Transverse colon (tissue), 4 donors: ENCODE measurements around the gene DCLK2. TPM values are rescaled to one million over a fixed set of nuclear protein-coding genes. Genes with fewer than 3 reads are reported as not detected.
A peak's percentile ranks its signal among the peaks of the same experiment; 100 is the strongest.

Experiments used
- DNase-seq: peaks from one replicate; pipeline ENCODE4 v3.0.0-alpha.2; 2019
- H3K27ac ChIP-seq, 4 donors: fragments of 200-600 bp; sonication (generic); 2 replicates each; pipeline ENCODE4 v1.5.1; 2016 to 2018; ENCODE audit warnings: inconsistent platforms in 4 of 4
- H3K27me3 ChIP-seq: fragments of 200-600 bp; sonication (generic); 2 replicates; pipeline ENCODE4 v1.5.1; 2017; ENCODE audit warnings: inconsistent platforms
- H3K36me3 ChIP-seq, 4 donors: fragments of 200-600 bp; sonication (generic); 2 replicates each; pipeline ENCODE4 v1.5.1; 2017 to 2019; ENCODE audit warnings: inconsistent platforms in 4 of 4
- H3K4me1 ChIP-seq, 4 donors: fragments of 200-600 bp; sonication (generic); 2 replicates each; pipeline ENCODE4 v1.5.1; 2017 to 2020; ENCODE audit warnings: inconsistent platforms in 4 of 4
- H3K4me3 ChIP-seq, 4 donors: fragments of 200-600 bp; sonication (generic); 1 replicate in 1 of 4; 2 replicates in 3 of 4; pipeline versions ENCODE4 v1.5.1 to v1.6.1; 2017 to 2019; ENCODE audit warnings: inconsistent platforms in 4 of 4
- H3K9me3 ChIP-seq, 2 donors: fragments of 200-600 bp; sonication (generic); 2 replicates each; pipeline ENCODE4 v1.5.1; 2017 to 2019; ENCODE audit warnings: inconsistent platforms in 2 of 2
- CTCF ChIP-seq, 5 experiments: fragments of 200-600 bp in 3 of 5; fragments of 450-650 bp in 2 of 5; sonication (generic) in 3 of 5; IDR thresholded peaks; 1 replicate in 2 of 5; 2 replicates in 3 of 5; pipeline ENCODE4 v1.5.1; 2016 to 2017; ENCODE audit warnings: antibody characterized with exemption in 5 of 5, inconsistent platforms in 3 of 5, mild to moderate bottlenecking in 2 of 5, moderate library complexity in 1 of 5
- EP300 ChIP-seq: sonication (generic); formaldehyde crosslinking; IDR thresholded peaks from one replicate; pipeline ENCODE4 v1.6.1; 2017; ENCODE audit warnings: antibody characterized with exemption, low read depth
- POLR2A ChIP-seq: fragments of 450-650 bp; IDR thresholded peaks from one replicate; pipeline ENCODE4 v1.6.1; 2016; ENCODE audit warnings: antibody characterized with exemption, mild to moderate bottlenecking, moderate library complexity
- POLR2AphosphoS5 ChIP-seq, 3 donors: sonication (generic); formaldehyde crosslinking; IDR thresholded peaks; one replicate each; pipeline ENCODE4 v1.6.1; 2016; ENCODE audit warnings: antibody characterized with exemption in 3 of 3
- WGBS, 2 donors: methylation state at CpG; one replicate each; pipeline ENCODE4 v1.1.5; 2018; ENCODE audit warnings: low coverage in 1 of 2; 5-methylcytosine and 5-hydroxymethylcytosine counted together
- in situ Hi-C, 4 donors: fragments of 200-750 bp; cut with MboI; loops; one replicate each; pipeline versions ENCODE4 v1.15.0 to v1.15.1; 2017; ENCODE audit warnings: low sequenced_read_pairs in 3 of 4, low pct_ligation_motif_present in 1 of 4, low pct_unique_long_range_greater_than_20kb in 1 of 4
- intact Hi-C: fragments of 100-400 bp; cut with DNase I; formaldehyde crosslinking; loops from one replicate; pipeline ENCODE4 v1.15.1; 2023; ENCODE audit warnings: low total_unique reads
- total RNA-seq, 4 donors: library from RNA; depleted of rRNA; stranded (reverse); fragments of >200 nt; gene quantifications; one replicate each; pipeline ENCODE4 v1.1.0, GENCODE V29; 2016

The DCLK2 gene
- total RNA-seq, 4 donors from 2014 or later: 3.3 to 19.5 (median 7.5) TPM

- Histone ChIP-seq H3K27me3 (no peaks in the 10 kb centered on the region), H3K4me1 (peaks cover 8 to 30% (median 13%) of the 10 kb centered on the region in 4 donors), H3K9me3 (peaks cover 0 to 8% of the 10 kb centered on the region in 2 donors), H3K4me3 (no peak overlapping the region), H3K36me3 (no peaks in the 10 kb centered on the region), H3K27ac (no peak overlapping the region)
- intact Hi-C loops: no loop called here
- 66 to 79% methylated on average over 5 to 10 of the region's 10 CpGs for WGBS, 2 donors
- in situ Hi-C loops: no loop called here
- DNase-seq: no peak
- TF ChIP-seq POLR2A: no peak
- peak; percentile 62 for TF ChIP-seq EP300
- TF ChIP-seq POLR2AphosphoS5 (IDR thresholded peaks at IDR 0.05): peak in 1 of 3 donors; percentile 35
Observed at GRCh38 chr4:150123796-150124677, 45.8 kb downstream of the DCLK2 start.

GRCh38 chr4:150126201-150126863, 48.1 kb downstream of the DCLK2 start:
- DNase-seq: no peak

GRCh38 chr4:150126864-150127203, 48.6 kb downstream of the DCLK2 start:
- 56 to 57% methylated on average over 1 of the region's 1 CpG for WGBS, 2 donors
- Histone ChIP-seq H3K27me3 (no peaks in the 10 kb centered on the region), H3K27ac (no peak overlapping the region), H3K36me3 (no peaks in the 10 kb centered on the region), H3K9me3 (peaks cover 0 to 6% of the 10 kb centered on the region in 2 donors), H3K4me1 (peaks cover 0 to 17% (median 3%) of the 10 kb centered on the region in 4 donors), H3K4me3 (no peak overlapping the region)
- intact Hi-C loops: no loop called here
- in situ Hi-C loops: no loop called here
- no peak for DNase-seq
- TF ChIP-seq POLR2A: no peak
- TF ChIP-seq POLR2AphosphoS5 (IDR thresholded peaks at IDR 0.05): no peak
- no peak for TF ChIP-seq EP300
- TF ChIP-seq CTCF (IDR thresholded peaks at IDR 0.05): no peak

More at GRCh38 chr4:150126201-150126863, 48.1 kb downstream of the DCLK2 start:
- no peak for TF ChIP-seq POLR2A
- no peak for TF ChIP-seq CTCF (IDR thresholded peaks at IDR 0.05)
- no peak for TF ChIP-seq EP300
- no peak for TF ChIP-seq POLR2AphosphoS5 (IDR thresholded peaks at IDR 0.05)
- no peaks in the 10 kb centered on the region for H3K27me3 ChIP-seq
- H3K4me1 ChIP-seq: peaks cover 0 to 17% (median 3%) of the 10 kb centered on the region in 4 donors
- no peak overlapping the region for H3K4me3 ChIP-seq
- in situ Hi-C loops (no loop called here), intact Hi-C loops (no loop called here)
- no peak overlapping the region for H3K27ac ChIP-seq
- H3K36me3 ChIP-seq: no peaks in the 10 kb centered on the region
- 56 to 59% methylated on average over 3 of the region's 3 CpGs for WGBS, 2 donors
- H3K9me3 ChIP-seq: peaks cover 0 to 8% of the 10 kb centered on the region in 2 donors

- WGBS, 2 donors: 90 to 95% methylated on average over 1 to 4 of the region's 4 CpGs
- Histone ChIP-seq H3K4me1 (peaks cover 0 to 17% (median 3%) of the 10 kb centered on the region in 4 donors), H3K27me3 (no peaks in the 10 kb centered on the region), H3K9me3 (no peaks in the 10 kb centered on the region), H3K36me3 (no peaks in the 10 kb centered on the region), H3K27ac (no peak overlapping the region), H3K4me3 (no peak overlapping the region)
- in situ Hi-C loops: no loop called here
- intact Hi-C loops: no loop called here
- no peak for TF ChIP-seq POLR2AphosphoS5 (IDR thresholded peaks at IDR 0.05)
- TF ChIP-seq EP300: no peak
- no peak for TF ChIP-seq CTCF (IDR thresholded peaks at IDR 0.05)
- TF ChIP-seq POLR2A: no peak
- DNase-seq: no peak
Observed at GRCh38 chr4:150127757-150128156, 49.5 kb downstream of the DCLK2 start.
